Measurements from ENCODE around the gene LHPP. TPM values are rescaled to one million over a fixed set of nuclear protein-coding genes. Genes with fewer than 3 reads are reported as not detected.

LHPP gene
- total RNA-seq, 1 donor from 2014 or later: 8.8 TPM

DNA sequence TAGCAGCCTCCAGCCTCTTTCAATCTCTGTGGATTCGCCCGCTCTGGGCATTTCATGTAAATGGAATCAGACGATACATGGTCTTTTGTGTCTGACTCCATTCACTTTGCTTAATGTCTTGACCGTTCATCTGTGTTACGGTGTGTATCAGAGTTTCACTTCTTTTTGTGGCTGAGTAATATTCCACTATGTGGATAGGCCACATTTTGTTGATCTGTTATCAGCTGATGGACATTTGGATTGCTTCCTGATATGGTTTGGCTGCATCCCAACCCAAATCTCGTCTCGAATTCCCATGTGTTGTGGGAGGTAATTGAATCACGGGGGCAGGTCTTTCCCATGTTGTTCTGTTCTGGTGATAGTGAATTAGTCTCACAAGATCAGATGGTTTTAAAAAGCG, 109.0 kb downstream of the LHPP start:
- Mint-ChIP-seq H3K4me3 (no peak overlapping the region), H3K27ac (ENCODE audit: unreplicated experiment) (no peak overlapping the region), H3K36me3 (ENCODE audit: low read depth) (no peaks in the 10 kb centered on the region), H3K27me3 (ENCODE audit: low read depth) (no peaks in the 10 kb centered on the region), H3K4me1 (peaks cover under 1% of the 10 kb centered on the region), H3K9me3 (no peaks in the 10 kb centered on the region)
- TF ChIP-seq, protein P1, sequence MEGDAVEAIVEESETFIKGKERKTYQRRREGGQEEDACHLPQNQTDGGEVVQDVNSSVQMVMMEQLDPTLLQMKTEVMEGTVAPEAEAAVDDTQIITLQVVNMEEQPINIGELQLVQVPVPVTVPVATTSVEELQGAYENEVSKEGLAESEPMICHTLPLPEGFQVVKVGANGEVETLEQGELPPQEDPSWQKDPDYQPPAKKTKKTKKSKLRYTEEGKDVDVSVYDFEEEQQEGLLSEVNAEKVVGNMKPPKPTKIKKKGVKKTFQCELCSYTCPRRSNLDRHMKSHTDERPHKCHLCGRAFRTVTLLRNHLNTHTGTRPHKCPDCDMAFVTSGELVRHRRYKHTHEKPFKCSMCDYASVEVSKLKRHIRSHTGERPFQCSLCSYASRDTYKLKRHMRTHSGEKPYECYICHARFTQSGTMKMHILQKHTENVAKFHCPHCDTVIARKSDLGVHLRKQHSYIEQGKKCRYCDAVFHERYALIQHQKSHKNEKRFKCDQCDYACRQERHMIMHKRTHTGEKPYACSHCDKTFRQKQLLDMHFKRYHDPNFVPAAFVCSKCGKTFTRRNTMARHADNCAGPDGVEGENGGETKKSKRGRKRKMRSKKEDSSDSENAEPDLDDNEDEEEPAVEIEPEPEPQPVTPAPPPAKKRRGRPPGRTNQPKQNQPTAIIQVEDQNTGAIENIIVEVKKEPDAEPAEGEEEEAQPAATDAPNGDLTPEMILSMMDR (conservative IDR thresholded peaks at IDR 0.05): no peak
- DNase-seq (ENCODE audit: low read depth, low spot score): no peak

DNA sequence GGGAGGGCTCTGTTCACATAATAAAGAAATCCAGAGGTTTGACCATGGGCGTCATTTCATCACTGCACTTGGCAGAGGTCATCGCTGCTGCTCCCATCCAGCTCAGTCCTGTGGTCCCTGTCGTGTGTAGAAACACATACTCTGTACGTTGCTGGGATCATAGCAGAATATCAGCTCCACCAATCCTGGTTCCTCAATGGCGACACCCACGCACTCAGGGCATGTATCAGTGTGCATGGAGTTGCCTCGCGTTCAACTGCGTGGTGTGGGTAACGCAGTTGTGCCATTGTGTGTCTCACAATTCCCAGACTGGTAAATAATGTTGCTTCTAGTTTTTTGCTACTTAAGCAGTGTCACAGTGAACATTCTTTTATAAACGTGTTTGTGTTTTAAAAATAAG, 111.1 kb downstream of the LHPP start:
- Mint-ChIP-seq H3K4me1 (no peaks in the 10 kb centered on the region), H3K4me3 (no peak overlapping the region), H3K36me3 (ENCODE audit: low read depth) (no peaks in the 10 kb centered on the region), H3K27ac (ENCODE audit: unreplicated experiment) (no peak overlapping the region), H3K27me3 (ENCODE audit: low read depth) (no peaks in the 10 kb centered on the region), H3K9me3 (no peaks in the 10 kb centered on the region)
- TF ChIP-seq, protein P1 (conservative IDR thresholded peaks at IDR 0.05): no peak
- DNase-seq (ENCODE audit: low read depth, low spot score): no peak

DNA sequence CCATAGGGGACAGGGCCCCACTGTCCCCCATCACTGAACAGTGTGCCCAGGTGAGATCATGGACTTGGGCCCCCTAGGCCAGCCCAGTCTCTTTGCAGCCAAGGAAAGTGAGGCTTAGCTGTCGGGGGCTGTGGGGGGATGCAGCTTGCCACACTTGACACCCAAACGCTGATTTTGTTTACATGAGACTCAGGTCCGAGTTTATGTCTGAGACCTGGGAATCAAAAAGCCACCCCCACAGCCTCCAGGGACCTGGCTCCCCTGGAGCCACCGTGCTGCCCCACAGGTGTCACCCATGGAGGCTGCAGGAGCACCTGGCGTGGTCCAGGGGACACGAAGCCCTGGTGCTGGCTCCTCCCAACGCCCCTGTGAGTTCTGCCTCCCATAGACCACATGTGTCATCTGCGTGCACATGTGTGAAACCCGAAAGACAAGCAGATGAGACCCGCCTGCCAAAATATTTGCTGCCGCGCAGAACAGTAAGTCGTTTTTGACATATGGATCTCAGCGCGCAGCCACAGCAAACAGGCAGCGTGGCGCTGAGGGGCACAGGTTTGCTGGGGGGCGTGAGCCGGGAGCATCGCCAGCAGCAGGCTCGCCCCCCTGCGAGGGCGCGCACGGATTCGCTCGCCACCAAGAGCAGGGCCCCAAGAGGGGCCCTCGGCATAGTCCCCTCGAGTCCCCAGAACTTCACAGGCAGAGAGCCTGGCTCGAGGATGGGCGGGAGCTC, 112.3 kb downstream of the LHPP start:
- Mint-ChIP-seq H3K4me3 (no peak overlapping the region), H3K9me3 (no peaks in the 10 kb centered on the region), H3K36me3 (ENCODE audit: low read depth) (no peaks in the 10 kb centered on the region), H3K27ac (ENCODE audit: unreplicated experiment) (no peak overlapping the region), H3K4me1 (no peaks in the 10 kb centered on the region), H3K27me3 (ENCODE audit: low read depth) (no peaks in the 10 kb centered on the region)
- no peak for DNase-seq (ENCODE audit: low read depth, low spot score)
- TF ChIP-seq, protein P1 (conservative IDR thresholded peaks at IDR 0.05): no peak

DNA sequence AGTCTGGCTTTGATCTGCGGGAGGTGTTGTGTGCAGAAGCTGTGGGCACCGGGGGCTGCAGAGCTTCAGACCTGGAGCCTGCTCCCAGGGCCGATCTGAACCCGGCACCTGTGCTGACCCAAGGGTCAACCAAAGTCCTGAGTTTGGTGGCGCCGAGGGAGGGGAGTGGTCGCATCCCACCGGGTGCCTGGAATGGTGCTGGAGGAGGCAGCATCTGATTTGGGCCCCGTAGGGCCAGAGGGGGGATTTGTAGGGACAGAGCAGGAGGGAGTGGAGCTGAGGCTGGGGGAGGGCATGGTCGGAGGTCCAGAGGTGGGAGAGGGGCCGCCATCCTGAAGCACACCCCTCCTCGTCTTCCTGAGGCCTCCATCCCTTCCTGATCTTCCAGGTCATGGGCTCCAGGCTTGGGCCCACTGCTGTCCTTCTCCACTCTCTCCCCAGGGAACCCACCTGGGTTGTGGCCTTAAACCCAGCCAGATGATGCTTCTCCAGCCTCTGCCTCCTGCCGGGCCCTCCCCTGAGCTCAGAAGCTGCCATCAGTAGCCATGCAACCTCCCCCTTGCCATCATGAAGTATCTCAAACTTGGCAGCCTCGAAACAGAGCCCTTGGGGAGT, 112.9 kb downstream of the LHPP start:
- no peak overlapping the region for H3K4me3 Mint-ChIP-seq
- H3K9me3 Mint-ChIP-seq: no peaks in the 10 kb centered on the region
- TF ChIP-seq, protein P1 (conservative IDR thresholded peaks at IDR 0.05): no peak

DNA sequence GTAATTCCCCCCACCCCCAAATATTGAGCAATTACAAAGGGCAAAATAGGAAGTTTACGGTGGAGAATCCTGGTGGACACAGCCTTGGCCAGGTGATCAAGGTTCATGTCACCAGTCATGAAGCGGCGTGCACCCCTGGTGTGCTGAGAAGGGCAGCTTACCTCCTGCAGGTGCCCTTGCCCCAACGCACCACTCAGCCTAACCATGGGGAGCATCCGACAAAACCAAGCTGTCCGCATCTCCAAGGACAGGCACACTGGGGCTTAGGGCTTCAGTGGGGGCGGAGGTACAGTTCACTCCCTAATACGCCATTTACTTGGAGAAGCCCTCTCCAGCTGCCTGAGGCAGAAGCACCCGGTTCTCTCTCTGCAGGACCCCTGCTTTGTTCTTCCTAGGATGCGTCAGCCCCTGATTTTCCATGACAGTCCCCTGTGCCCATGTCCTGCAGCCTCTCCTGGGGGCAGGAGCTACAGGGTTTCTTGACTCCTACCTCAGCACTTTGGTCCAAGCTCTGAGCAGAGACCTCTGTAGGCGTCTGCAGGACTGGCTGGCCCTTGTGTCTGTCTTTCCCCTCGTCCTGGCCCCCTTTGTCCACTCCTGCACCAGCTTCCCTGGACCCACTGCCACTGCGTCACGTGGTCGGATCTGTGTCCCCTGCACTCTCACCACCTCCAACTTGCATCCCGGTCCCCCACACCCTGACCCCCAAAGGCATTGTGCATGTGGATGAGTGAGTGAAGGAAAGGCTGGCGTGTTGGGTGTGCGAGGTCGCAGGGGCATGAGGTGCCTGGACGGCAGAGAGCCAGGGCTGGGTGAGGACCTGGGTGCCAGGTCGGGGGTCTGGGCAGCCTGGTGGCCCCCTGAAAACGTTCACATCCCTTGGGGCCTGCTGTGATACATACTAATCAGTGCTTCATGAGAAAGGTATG, 113.7 kb downstream of the LHPP start:
- Mint-ChIP-seq H3K36me3 (ENCODE audit: low read depth) (no peaks in the 10 kb centered on the region), H3K27me3 (ENCODE audit: low read depth) (no peaks in the 10 kb centered on the region), H3K27ac (ENCODE audit: unreplicated experiment) (peak overlapping the region; percentile 71), H3K4me3 (no peak overlapping the region), H3K4me1 (no peaks in the 10 kb centered on the region), H3K9me3 (peaks cover 3% of the 10 kb centered on the region)
- TF ChIP-seq, protein P1 (conservative IDR thresholded peaks at IDR 0.05): no peak
- no peak for DNase-seq (ENCODE audit: low read depth, low spot score)

More for the DNA sequence above, 112.9 kb downstream of the LHPP start:
- no peaks in the 10 kb centered on the region for H3K27me3 Mint-ChIP-seq (ENCODE audit: low read depth)
- no peak for DNase-seq (ENCODE audit: low read depth, low spot score)
- no peaks in the 10 kb centered on the region for H3K4me1 Mint-ChIP-seq
- no peak overlapping the region for H3K27ac Mint-ChIP-seq (ENCODE audit: unreplicated experiment)
- no peaks in the 10 kb centered on the region for H3K36me3 Mint-ChIP-seq (ENCODE audit: low read depth)

All from neural crest cell (in vitro differentiated cells).